OCI-LY1 (cell line): Measurements from ENCODE around the gene RAPGEF5.

ENCODE experiments used
- EZH2 ChIP-seq: fragments of 200-600 bp; sonication (generic), shearing (Covaris generic); IDR thresholded peaks from 2 replicates; pipeline ENCODE4 v1.8.0; 2017; ENCODE audit warnings: borderline replicate concordance, mixed run types, mild to moderate bottlenecking, antibody characterized with exemption, low read length, moderate library complexity, mixed read lengths
- TF ChIP-seq, protein P1 (sequence below): fragments of 200-600 bp; sonication (generic), shearing (Covaris generic); IDR thresholded peaks from 2 replicates; pipeline ENCODE4 v1.5.1; 2017; ENCODE audit warnings: mild to moderate bottlenecking, antibody characterized with exemption, low read length, moderate library complexity, mixed read lengths

GRCh38 chr7:22140578-22140977 is 216.4 kb downstream of the RAPGEF5 start:
- TF ChIP-seq, protein P1, sequence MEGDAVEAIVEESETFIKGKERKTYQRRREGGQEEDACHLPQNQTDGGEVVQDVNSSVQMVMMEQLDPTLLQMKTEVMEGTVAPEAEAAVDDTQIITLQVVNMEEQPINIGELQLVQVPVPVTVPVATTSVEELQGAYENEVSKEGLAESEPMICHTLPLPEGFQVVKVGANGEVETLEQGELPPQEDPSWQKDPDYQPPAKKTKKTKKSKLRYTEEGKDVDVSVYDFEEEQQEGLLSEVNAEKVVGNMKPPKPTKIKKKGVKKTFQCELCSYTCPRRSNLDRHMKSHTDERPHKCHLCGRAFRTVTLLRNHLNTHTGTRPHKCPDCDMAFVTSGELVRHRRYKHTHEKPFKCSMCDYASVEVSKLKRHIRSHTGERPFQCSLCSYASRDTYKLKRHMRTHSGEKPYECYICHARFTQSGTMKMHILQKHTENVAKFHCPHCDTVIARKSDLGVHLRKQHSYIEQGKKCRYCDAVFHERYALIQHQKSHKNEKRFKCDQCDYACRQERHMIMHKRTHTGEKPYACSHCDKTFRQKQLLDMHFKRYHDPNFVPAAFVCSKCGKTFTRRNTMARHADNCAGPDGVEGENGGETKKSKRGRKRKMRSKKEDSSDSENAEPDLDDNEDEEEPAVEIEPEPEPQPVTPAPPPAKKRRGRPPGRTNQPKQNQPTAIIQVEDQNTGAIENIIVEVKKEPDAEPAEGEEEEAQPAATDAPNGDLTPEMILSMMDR, result no peak
- no peak for TF ChIP-seq EZH2
